MM.1S (cell line): Measurements from ENCODE around the gene SIGLEC14.

ENCODE experiments used
- DNase-seq: peaks from one replicate; pipeline ENCODE4 v3.0.0-alpha.2; 2015
- H2AFZ ChIP-seq: fragments of 300-600 bp; sonication (generic); 2 replicates; pipeline ENCODE4 v1.6.0; 2016; ENCODE audit warnings: antibody characterized with exemption, low read length
- H3F3A ChIP-seq: fragments of 300-600 bp; sonication (generic); 2 replicates; pipeline ENCODE4 v1.6.1; 2016; ENCODE audit warnings: mild to moderate bottlenecking, antibody characterized with exemption, low read length, moderate library complexity, mixed read lengths; ENCODE audit not compliant: insufficient read depth
- H3K27ac ChIP-seq: fragments of 300-600 bp; sonication (generic); 2 replicates; pipeline ENCODE4 v1.5.1; 2016; ENCODE audit warnings: mild to moderate bottlenecking, low read length
- H3K27me3 ChIP-seq: fragments of 300-600 bp; sonication (generic); replicated peaks from 2 replicates; pipeline ENCODE4 v1.6.0; 2016; ENCODE audit warnings: low read length; ENCODE audit not compliant: insufficient read depth
- H3K36me3 ChIP-seq: fragments of 300-600 bp; sonication (generic); replicated peaks from 2 replicates; pipeline ENCODE4 v1.6.1; 2016; ENCODE audit warnings: mild to moderate bottlenecking, low read length, mixed read lengths; ENCODE audit not compliant: insufficient read depth
- H3K4me1 ChIP-seq: fragments of 300-600 bp; sonication (generic); 2 replicates; pipeline ENCODE4 v1.6.1; 2016; ENCODE audit warnings: low read length, mixed read lengths
- H3K4me2 ChIP-seq: fragments of 300-600 bp; sonication (generic); 2 replicates; pipeline ENCODE4 v1.6.0; 2016; ENCODE audit warnings: low read depth, low read length
- H3K4me3 ChIP-seq: fragments of 300-600 bp; sonication (generic); 2 replicates; pipeline ENCODE4 v1.5.1; 2016; ENCODE audit warnings: low read length, mixed read lengths
- H3K79me2 ChIP-seq: fragments of 300-600 bp; sonication (generic); 2 replicates; pipeline ENCODE4 v1.6.1; 2016; ENCODE audit warnings: mixed run types, low read length, mixed read lengths
- H3K9ac ChIP-seq: fragments of 300-600 bp; sonication (generic); 2 replicates; pipeline ENCODE4 v1.6.1; 2016; ENCODE audit warnings: low read length, mixed read lengths
- H3K9me2 ChIP-seq: fragments of 300-600 bp; sonication (generic); replicated peaks from 2 replicates; pipeline ENCODE4 v1.6.1; 2016; ENCODE audit warnings: mild to moderate bottlenecking, low read length, mixed read lengths; ENCODE audit not compliant: insufficient read depth
- H3K9me3 ChIP-seq: fragments of 300-600 bp; sonication (generic); replicated peaks from 2 replicates; pipeline ENCODE4 v1.6.1; 2016; ENCODE audit warnings: mild to moderate bottlenecking, low read length, mixed read lengths; ENCODE audit not compliant: insufficient read depth
- H4K20me1 ChIP-seq: fragments of 300-600 bp; sonication (generic); 2 replicates; pipeline ENCODE4 v1.6.1; 2016; ENCODE audit warnings: mild to moderate bottlenecking, low read length, moderate library complexity, mixed read lengths; ENCODE audit not compliant: insufficient read depth
- CTCF ChIP-seq: fragments of 300-600 bp; sonication (generic); IDR thresholded peaks from 2 replicates; pipeline ENCODE4 v1.5.1; 2016; ENCODE audit warnings: antibody characterized with exemption, low read length, mixed read lengths
- EZH2 ChIP-seq: fragments of 300-600 bp; sonication (generic); optimal IDR thresholded peaks from 2 replicates; pipeline ENCODE3; 2017; ENCODE audit warnings: low read depth, mild to moderate bottlenecking, antibody characterized with exemption, low read length, mixed read lengths
- EZH2phosphoT487 ChIP-seq: fragments of 300-600 bp; sonication (generic); IDR thresholded peaks from 2 replicates; pipeline ENCODE4 v1.6.1; 2018; ENCODE audit warnings: antibody characterized with exemption, low read length

SIGLEC14 gene

DNA sequence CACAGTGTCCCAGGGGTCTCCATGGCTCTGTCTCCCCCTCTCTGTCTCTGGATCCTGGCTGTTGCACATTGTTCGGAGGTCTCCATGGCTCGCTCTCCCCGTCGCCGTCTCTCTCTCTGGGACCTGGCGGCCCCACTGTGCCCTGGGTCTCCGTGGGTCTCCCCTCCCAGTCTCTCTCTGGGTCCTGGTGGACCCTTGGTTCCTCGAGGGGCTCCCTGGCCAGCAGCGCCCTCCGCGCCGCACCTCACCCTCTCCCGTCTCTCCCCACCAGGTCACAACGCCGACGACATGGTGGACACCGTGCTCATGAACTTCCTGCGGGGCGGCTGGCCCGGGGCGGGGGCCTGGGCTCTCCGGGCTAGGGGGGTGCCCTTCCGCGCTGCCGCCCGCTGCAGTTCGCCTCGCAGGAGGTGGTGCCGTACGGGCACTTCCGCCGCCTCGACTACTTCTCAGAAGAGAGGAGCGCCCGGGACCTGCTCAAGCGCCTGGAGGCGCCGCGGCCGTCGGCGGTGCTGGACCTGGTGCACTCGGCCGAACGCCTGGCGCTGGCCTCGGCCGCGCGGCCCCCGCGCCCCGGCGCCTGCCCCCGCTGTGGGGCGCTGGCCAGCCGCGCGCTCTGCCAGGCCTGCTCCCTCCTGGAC lies 45.6 kb downstream of the SIGLEC14 start:
- Histone ChIP-seq H3K27ac (no peak overlapping the region), H3K27me3 (no peaks in the 10 kb centered on the region), H3K9ac (no peak overlapping the region), H3K4me3 (no peak overlapping the region), H3K79me2 (no peaks in the 10 kb centered on the region), H3K4me1 (0 out of 2 replicates have a peak, but pooled peaks cover 6% of the 10 kb centered on the region), H3K36me3 (no peaks in the 10 kb centered on the region), H2AFZ (no peak overlapping the region), H3F3A (no peaks in the 10 kb centered on the region), H3K9me2 (no peaks in the 10 kb centered on the region), H4K20me1 (no peaks in the 10 kb centered on the region), H3K9me3 (no peaks in the 10 kb centered on the region), H3K4me2 (no peak overlapping the region)
- no peak for DNase-seq
- TF ChIP-seq EZH2 (no peak), CTCF (no peak), EZH2phosphoT487 (no peak)

DNA sequence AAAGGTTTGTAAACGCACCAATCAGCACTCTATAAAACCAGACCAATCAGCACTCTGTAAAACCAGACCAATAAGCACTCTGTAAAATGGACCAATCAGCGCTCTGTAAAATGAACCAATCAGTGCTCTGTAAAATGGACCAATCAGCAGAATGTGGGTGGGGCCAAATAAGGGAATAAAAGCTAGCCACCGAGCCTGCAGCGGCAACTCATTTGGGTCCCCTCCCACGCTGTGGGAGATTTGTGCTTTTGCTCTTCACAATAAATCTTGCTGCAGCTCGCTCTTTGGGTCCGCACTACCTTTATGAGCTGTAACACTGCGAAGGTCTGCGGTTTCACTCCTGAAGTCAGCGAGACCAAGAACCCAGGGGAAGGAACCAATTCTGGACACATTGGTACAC lies 47.5 kb downstream of the SIGLEC14 start:
- Histone ChIP-seq H3F3A (no peaks in the 10 kb centered on the region), H3K9me2 (no peaks in the 10 kb centered on the region), H3K9ac (no peak overlapping the region), H3K79me2 (no peaks in the 10 kb centered on the region), H3K9me3 (no peaks in the 10 kb centered on the region), H3K4me3 (no peak overlapping the region), H3K36me3 (no peaks in the 10 kb centered on the region), H3K4me2 (no peak overlapping the region), H3K4me1 (no peaks in the 10 kb centered on the region), H3K27me3 (no peaks in the 10 kb centered on the region), H2AFZ (no peak overlapping the region), H4K20me1 (no peaks in the 10 kb centered on the region), H3K27ac (no peak overlapping the region)
- no peak for DNase-seq
- TF ChIP-seq EZH2 (no peak), CTCF (no peak), EZH2phosphoT487 (no peak)

DNA sequence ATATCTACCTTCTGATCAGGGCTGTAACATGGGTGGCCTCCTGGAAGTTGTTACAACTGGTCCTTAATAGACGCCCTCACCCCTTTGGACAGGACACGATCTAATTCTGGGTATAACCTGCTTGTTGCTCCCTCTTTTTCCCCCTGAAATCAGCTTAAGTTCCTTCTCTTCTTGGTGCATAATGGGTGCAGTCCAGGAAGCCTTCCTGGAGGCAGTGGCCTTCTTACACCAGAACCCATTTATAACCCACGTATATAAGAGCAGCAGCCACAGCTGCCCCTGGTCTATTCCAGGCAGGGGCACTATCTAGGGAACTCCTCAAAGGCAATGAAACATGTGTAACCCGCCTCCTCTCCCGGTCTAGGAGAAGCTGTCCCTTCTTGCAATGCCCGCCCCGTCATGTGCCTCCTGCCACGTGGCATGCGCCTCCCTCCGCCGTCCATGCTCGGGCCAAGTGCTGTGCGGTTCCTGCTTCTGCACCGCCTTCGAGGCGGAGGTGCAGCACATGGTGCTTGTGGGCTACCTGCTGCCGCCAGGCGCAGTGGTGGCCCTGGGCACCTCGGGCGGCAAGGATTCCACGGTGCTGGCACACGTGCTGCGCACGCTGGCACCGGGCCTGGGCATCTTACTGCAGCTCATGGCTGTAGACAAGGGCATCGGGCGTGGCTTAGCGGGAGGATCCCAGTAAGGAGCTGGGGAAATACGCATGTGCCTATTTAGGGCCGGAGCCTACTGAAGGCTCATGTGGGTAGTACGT lies 48.3 kb downstream of the SIGLEC14 start:
- H3K36me3 ChIP-seq = no peaks in the 10 kb centered on the region
- H3K27me3 ChIP-seq = no peaks in the 10 kb centered on the region
- no peak overlapping the region for H3K9ac ChIP-seq
- H2AFZ ChIP-seq = no peak overlapping the region
- H3K9me3 ChIP-seq = no peaks in the 10 kb centered on the region
- no peak for DNase-seq
- no peaks in the 10 kb centered on the region for H3K79me2 ChIP-seq
- no peaks in the 10 kb centered on the region for H3K9me2 ChIP-seq
- H3F3A ChIP-seq = no peaks in the 10 kb centered on the region
- H3K27ac ChIP-seq = no peak overlapping the region
- H3K4me2 ChIP-seq = no peak overlapping the region
- TF ChIP-seq EZH2 = no peak
- TF ChIP-seq EZH2phosphoT487 = no peak
- H3K4me3 ChIP-seq = no peak overlapping the region
- no peaks in the 10 kb centered on the region for H3K4me1 ChIP-seq
- no peaks in the 10 kb centered on the region for H4K20me1 ChIP-seq
